VCaP (cell line): ENCODE results near the gene GABRB2.
"Not testable (repeated sequence)": the region's sequence is repeated elsewhere in the genome, so short reads cannot be mapped to it uniquely, and the experiment has no call there.

Source experiments
- H3K27ac ChIP-seq: fragments of 450-650 bp; 2 replicates; pipeline ENCODE4 v1.5.1; 2017
- CTCF ChIP-seq: fragments of 450-650 bp; conservative IDR thresholded peaks from 2 replicates; pipeline ENCODE4 v1.5.1; 2017; ENCODE audit warnings: mild to moderate bottlenecking, moderate library complexity

GABRB2 gene

DNA sequence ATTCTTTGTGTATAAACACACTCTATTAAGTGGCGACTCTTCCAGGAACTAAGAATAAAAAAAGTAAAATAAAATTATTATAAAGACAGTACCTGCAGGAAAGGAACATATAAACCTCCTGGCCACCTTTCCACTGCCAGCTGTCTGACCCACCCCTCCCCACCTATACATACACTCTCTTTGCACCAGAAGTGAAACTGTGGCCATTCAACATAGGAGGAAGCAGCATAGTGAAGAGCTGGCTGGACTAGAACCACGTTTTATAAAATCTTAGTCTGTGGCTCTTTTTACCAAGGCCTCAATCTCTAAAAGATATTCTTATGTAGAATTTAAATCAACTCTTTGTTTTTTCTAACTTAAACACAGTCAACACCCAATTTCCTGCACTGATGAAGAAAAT is 289.6 kb downstream of the GABRB2 start:
- H3K27ac ChIP-seq: no peak overlapping the region
- no peak for TF ChIP-seq CTCF

- H3K27ac ChIP-seq: not testable (repeated sequence)
Observed at GRCh38 chr5:161252955-161253354, 293.6 kb downstream of the GABRB2 start.

- TF ChIP-seq CTCF: no peak
- no peak overlapping the region for H3K27ac ChIP-seq
Observed at GRCh38 chr5:161246749-161247148, 299.8 kb downstream of the GABRB2 start.

GRCh38 chr5:161245846-161246245 is 300.7 kb downstream of the GABRB2 start:
- H3K27ac ChIP-seq: not testable (repeated sequence)
